Stimulated activated CD8-positive, alpha-beta memory T cell treated with anti-CD3 and anti-CD28 coated beads, Interleukin-7, amount 100 ng/mL, for 4 hours (primary cell): ENCODE data around the gene NDUFA8.

Experiments
- DNase-seq, 2 donors: peaks; one replicate each; pipeline ENCODE4 v3.0.0-alpha.2; 2020; ENCODE audit warnings: low read depth in 2 of 2

Gene NDUFA8

GRCh38 chr9:122099271-122099869, 60.2 kb downstream of the NDUFA8 start:
- DNase-seq = peak; percentile 60 to 63

- DNase-seq = no peak
These were observed 61.8 kb downstream of the NDUFA8 start for GRCh38 chr9:122097679-122098315.

GRCh38 chr9:122096620-122097415, 62.8 kb downstream of the NDUFA8 start:
- no peak for DNase-seq

GRCh38 chr9:122095010-122095767, 64.4 kb downstream of the NDUFA8 start:
- peak; percentile 6 to 11 for DNase-seq
